ENCODE data around the gene CAMSAP3.

DNA sequence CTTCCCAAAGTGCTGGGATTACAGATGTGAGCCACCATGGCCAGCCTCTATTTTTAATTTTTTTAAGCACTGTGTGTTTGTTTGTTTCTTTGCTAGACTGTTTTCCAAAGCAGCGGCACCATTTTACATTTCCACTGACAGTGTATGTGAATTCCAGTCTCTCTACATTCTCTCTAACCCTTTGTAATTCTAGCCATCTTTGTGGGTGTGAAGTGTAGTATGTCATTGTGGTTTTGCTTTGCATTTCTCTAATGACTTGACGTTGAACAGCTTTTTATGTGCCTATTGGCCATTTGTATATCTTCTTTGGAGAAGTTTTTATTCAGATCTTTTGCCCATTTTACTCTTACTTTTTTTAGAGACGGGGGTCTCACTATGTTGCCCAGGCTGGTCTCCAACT is 48.5 kb upstream of the CAMSAP3 start:
- TF ChIP-seq CTCF (IDR thresholded peaks at IDR 0.05 in 4 of 5, conservative IDR thresholded peaks at IDR 0.05 in 1 of 5): no peak
- no peak for TF ChIP-seq POLR2A (IDR thresholded peaks at IDR 0.05)

All from gastrocnemius medialis (tissue), 4 donors.